ENCODE measurements around the gene CABS1. TPM values are rescaled to one million over a fixed set of nuclear protein-coding genes. Genes with fewer than 3 reads are reported as not detected.

Gene CABS1
- total RNA-seq, 1 experiment from 2014 or later, result not detected

GRCh38 chr4:70305601-70306000 is 29.2 kb upstream of the CABS1 start:
- CTCF ChIA-PET, result no interaction called here
- BruUV-seq (replicated peaks), result no TSS peak
- H3K4me3 Mint-ChIP-seq (ENCODE audit: low read depth, unreplicated experiment), result no peak overlapping the region
- no peaks in the 10 kb centered on the region for H3K4me1 Mint-ChIP-seq (ENCODE audit: low read depth, unreplicated experiment)
- H3K36me3 Mint-ChIP-seq (ENCODE audit: insufficient read depth, unreplicated experiment), result no peaks in the 10 kb centered on the region
- no peak overlapping the region for H3K27ac Mint-ChIP-seq (ENCODE audit: unreplicated experiment)
- no peak for DNase-seq
- TF ChIP-seq CTCF (IDR thresholded peaks at IDR 0.05; ENCODE audit: unreplicated experiment), result no peak
- intact Hi-C loops (cut with micrococcal nuclease; ENCODE audit: unreplicated experiment), result no loop called here
- no peaks in the 10 kb centered on the region for H3K9me3 Mint-ChIP-seq (ENCODE audit: low read depth, unreplicated experiment)
- no peaks in the 10 kb centered on the region for H3K27me3 Mint-ChIP-seq (ENCODE audit: unreplicated experiment)

- TF ChIP-seq CTCF (IDR thresholded peaks at IDR 0.05; ENCODE audit: unreplicated experiment), result no peak
- Mint-ChIP-seq H3K36me3 (ENCODE audit: insufficient read depth, unreplicated experiment) (no peaks in the 10 kb centered on the region), H3K27me3 (ENCODE audit: unreplicated experiment) (no peaks in the 10 kb centered on the region), H3K4me1 (ENCODE audit: low read depth, unreplicated experiment) (no peaks in the 10 kb centered on the region), H3K4me3 (ENCODE audit: low read depth, unreplicated experiment) (no peak overlapping the region), H3K9me3 (ENCODE audit: low read depth, unreplicated experiment) (no peaks in the 10 kb centered on the region), H3K27ac (ENCODE audit: unreplicated experiment) (no peak overlapping the region)
- BruUV-seq (replicated peaks), result no TSS peak
- no peak for DNase-seq
- CTCF ChIA-PET, result no interaction called here
- intact Hi-C loops (cut with micrococcal nuclease; ENCODE audit: unreplicated experiment), result no loop called here
These were observed 28.7 kb upstream of the CABS1 start for GRCh38 chr4:70306076-70306475.

- Mint-ChIP-seq H3K9me3 (ENCODE audit: low read depth, unreplicated experiment) (no peaks in the 10 kb centered on the region), H3K4me1 (ENCODE audit: low read depth, unreplicated experiment) (no peaks in the 10 kb centered on the region), H3K36me3 (ENCODE audit: insufficient read depth, unreplicated experiment) (no peaks in the 10 kb centered on the region), H3K27ac (ENCODE audit: unreplicated experiment) (no peak overlapping the region), H3K4me3 (ENCODE audit: low read depth, unreplicated experiment) (no peak overlapping the region), H3K27me3 (ENCODE audit: unreplicated experiment) (no peaks in the 10 kb centered on the region)
- BruUV-seq (replicated peaks), result no TSS peak
- DNase-seq, result no peak
- intact Hi-C loops (cut with micrococcal nuclease; ENCODE audit: unreplicated experiment), result no loop called here
- TF ChIP-seq CTCF (IDR thresholded peaks at IDR 0.05; ENCODE audit: unreplicated experiment), result no peak
- CTCF ChIA-PET, result no interaction called here
These were observed 21.0 kb upstream of the CABS1 start for GRCh38 chr4:70313736-70314135.

GRCh38 chr4:70315928-70316327 is 18.9 kb upstream of the CABS1 start:
- BruUV-seq (replicated peaks), result no TSS peak
- no peaks in the 10 kb centered on the region for H3K27me3 Mint-ChIP-seq (ENCODE audit: unreplicated experiment)
- TF ChIP-seq CTCF (IDR thresholded peaks at IDR 0.05; ENCODE audit: unreplicated experiment), result no peak
- H3K27ac Mint-ChIP-seq (ENCODE audit: unreplicated experiment), result no peak overlapping the region
- intact Hi-C loops (cut with micrococcal nuclease; ENCODE audit: unreplicated experiment), result loop anchor here (2.0 to 5.0 kb wide), 2 partner anchors 189 to 241 kb away; no protein-coding TSS in a partner anchor
- no peak overlapping the region for H3K4me3 Mint-ChIP-seq (ENCODE audit: low read depth, unreplicated experiment)
- CTCF ChIA-PET, result no interaction called here
- no peaks in the 10 kb centered on the region for H3K9me3 Mint-ChIP-seq (ENCODE audit: low read depth, unreplicated experiment)
- H3K36me3 Mint-ChIP-seq (ENCODE audit: insufficient read depth, unreplicated experiment), result no peaks in the 10 kb centered on the region
- H3K4me1 Mint-ChIP-seq (ENCODE audit: low read depth, unreplicated experiment), result no peaks in the 10 kb centered on the region
- DNase-seq, result no peak

Measured in Calu3 (cell line).